GM19468 (cell line): ENCODE results near the gene KIN.
"Not testable (repeated sequence)": the region's sequence is repeated elsewhere in the genome, so short reads cannot be mapped to it uniquely, and the experiment has no call there.

Source experiments
- ATAC-seq: cut with Tn5 transposase; IDR thresholded peaks from one replicate; pipeline ENCODE4 v1.9.1; 2021; ENCODE audit warnings: mild to moderate bottlenecking, moderate library complexity, moderate number of reproducible peaks; ENCODE audit not compliant: unreplicated experiment; ENCODE audit errors: extremely low read depth

The KIN gene

DNA sequence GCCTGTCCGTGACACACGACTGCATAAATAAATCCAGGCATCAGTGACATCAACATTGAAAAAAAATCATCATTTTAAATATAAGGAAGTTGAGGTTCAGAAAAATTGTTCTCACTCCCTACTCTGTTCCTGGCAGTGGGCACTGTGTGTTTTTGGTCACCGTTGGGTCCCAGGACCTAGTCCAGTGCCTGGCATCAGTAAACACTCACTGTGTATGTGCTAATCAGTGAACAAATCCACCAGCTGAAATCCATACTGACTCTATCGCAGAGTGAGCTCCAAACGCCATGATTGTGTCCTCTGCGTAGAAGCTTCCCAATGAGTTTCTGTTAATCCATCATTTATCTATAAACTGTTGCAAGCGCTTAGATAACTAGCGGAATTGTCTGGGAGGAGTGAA lies 43.5 kb downstream of the KIN start:
- no peak for ATAC-seq

DNA sequence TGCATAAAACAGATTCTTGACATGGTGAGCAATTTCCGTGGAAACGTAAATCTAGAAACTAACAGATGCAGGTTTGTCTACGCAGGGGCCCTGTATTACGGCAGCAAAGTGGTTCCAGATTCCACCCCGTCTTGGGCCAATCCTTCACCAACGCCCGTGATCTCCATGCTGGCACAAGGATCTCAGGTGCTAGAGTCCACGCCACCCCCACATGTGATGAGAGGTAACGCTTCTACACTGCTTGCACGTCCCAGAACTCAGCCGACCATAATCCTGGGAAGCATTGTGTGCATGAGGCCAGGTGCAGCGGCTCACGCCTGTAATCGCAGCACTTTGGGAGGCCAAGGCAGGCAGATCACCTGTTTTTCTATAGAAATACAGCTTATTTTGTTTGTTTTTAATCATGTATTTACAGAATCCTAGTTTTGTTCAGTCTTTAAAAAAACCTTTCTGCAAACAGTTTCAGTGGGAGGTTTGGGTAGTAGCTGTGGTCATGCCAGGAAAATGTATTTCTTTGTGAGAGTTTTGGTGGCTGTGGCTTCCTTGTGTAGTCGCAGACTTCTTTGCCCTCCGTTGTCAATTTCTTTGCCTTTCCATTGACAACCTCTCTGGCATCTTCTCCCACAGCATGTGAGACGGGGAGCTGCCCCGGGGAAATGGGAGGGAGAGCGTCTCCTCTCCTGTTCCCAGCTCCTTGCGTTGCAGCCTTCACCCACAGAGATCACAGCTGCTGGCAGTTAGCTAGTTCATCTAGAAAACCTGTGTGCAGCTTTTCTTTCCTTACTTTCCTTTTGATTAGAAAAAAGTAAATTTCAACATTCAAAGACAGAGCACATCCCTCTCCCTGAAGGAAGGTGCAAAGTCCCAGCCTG lies 49.0 kb downstream of the KIN start:
- ATAC-seq = no peak

GRCh38 chr10:7734821-7735220 lies 53.0 kb downstream of the KIN start:
- ATAC-seq = no peak

GRCh38 chr10:7722927-7723529 lies 64.8 kb downstream of the KIN start:
- no peak for ATAC-seq

DNA sequence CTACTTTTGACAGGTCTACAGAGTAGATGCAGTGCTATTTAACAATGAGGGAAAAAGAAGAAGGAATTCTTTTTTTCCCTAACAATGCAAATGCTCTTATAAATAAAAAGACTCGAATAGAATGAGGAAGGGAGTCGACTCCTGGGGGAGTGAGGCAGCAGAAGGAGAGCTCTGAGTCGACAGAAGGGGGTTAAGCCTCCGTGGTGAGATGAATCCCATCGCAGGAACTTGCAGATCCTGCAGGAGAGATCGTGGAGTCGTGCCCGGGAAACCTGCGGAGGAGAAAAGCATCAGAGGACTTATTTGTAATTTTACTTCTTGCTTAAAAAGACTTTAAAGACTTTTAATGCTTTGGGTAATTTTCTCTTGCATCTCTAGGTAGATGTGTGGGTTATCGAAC lies 67.3 kb downstream of the KIN start:
- ATAC-seq = no peak

DNA sequence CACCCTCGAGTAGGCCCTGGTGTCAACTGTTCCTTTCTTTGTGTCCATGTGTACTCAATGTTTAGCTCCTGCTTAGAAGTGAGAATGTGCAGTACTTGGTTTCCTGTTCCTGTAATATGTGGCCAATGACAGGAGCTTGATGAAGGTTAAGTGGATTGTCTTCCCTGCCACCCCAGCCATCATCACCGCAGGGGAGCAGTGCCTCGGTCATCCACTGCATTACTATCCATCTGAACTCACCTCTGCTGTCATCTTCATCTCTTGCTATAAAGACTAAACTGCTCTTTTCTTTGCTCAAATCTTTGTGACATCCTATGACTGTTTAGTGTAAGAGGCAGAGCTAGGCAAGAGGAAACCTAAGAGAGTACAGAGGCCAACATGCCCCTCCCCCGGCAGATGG lies 69.1 kb downstream of the KIN start:
- no peak for ATAC-seq

- no peak for ATAC-seq
Measured at GRCh38 chr10:7717767-7718166, 70.0 kb downstream of the KIN start.

- no peak for ATAC-seq
Measured at GRCh38 chr10:7715515-7715914, 72.3 kb downstream of the KIN start.

DNA sequence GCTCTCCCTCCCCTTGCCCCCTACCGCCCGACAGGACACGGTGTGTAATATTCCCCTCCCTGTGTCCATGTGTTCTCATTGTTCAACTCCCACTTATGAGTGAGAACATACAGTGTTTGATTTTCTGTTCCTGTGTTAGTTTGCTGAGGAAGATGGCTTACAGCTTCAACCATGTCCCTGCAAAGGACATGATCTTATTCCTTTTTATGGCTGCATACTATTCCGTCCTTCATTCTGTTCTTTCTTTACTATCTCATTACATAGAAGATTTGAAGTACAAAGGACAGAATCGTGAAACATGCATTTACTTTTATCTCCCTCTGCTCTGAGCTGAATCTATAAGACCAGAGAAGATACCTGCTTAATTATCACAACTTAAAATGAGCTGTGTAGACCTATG lies 76.7 kb downstream of the KIN start:
- ATAC-seq = not testable (repeated sequence)

DNA sequence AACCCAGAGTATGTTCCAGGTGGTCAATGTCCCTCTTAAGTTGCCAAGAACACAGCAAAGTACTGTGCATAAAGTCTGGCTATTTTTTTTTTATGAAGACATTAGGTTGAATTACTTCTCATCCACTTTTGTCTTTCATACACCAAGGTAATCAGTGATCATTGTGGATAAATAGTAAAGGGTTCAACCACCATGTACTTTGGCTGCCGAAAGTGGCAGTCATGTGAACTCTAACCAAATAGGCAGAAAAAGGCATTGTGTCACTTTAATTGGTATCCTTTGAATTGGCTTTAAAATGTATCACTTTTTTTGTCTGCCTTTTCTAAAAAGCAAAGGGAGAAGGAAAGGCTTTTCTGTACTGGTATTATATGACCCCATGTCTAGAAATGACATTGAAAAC lies 77.3 kb downstream of the KIN start:
- ATAC-seq = no peak

- ATAC-seq = no peak
Measured at GRCh38 chr10:7708832-7709231, 79.0 kb downstream of the KIN start.

DNA sequence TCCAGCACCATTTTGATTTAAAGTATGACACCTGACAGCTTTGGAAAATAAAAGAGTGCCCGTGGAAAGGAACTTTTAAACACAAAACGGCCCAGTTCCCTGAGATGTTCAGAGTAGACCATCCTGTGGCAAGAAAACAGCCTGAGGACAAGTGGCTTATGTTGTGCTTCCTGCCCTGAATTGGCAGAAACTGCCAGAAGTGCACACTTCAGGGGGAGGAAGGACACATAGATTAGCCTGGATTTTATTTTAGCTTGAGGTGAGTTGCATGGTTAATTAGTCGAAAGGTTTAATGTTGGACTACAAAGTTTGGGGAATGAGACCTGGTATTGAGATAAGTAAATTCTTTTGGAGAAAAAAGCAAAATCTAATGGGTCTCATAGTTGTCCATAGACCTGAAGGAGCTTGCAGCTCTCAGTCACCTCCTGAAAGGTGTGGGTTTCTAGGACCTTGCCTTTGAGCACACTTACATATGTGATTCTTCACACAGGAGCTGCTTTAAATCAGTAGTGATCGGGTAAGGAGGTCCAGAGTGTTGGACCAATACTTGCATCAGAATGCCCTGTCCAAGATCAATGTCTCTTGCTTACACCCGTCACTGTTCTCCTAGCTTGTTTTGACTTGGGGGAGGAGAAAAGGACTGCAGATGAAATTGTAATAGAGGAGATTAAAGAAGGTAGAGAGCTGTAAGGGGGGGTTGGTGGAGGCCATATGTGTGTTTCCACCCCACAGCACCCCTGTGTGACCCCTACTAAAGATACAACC lies 79.8 kb downstream of the KIN start:
- ATAC-seq = no peak

- ATAC-seq = no peak
Measured at GRCh38 chr10:7707102-7707501, 80.7 kb downstream of the KIN start.

GRCh38 chr10:7706534-7707073 lies 81.2 kb downstream of the KIN start:
- no peak for ATAC-seq

- no peak for ATAC-seq
Measured at GRCh38 chr10:7705341-7705740, 82.5 kb downstream of the KIN start.

- no peak for ATAC-seq
Measured at GRCh38 chr10:7704071-7705016, 83.4 kb downstream of the KIN start.

DNA sequence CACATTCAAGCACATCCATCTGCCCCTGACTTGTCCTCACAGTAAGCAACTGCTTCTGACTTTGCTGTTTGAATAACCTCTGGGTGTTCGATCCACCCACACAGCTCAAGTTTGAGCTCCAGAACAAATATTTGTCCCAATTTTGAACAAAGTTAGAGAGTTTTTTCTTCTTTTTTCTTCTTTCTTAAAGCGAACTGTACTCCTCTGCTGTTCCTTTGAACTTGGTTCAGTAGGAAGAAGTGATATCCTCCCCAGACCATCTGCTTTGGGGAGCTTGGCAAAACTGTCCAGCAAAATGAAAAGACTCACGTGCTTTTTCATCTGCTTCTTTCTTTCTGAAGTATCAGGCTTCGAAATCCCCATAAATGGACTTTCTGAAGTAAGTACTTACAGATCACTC lies 84.7 kb downstream of the KIN start, which contains the start of gene ITIH2:
Gene ITIH2 (plus strand): TSS at position 177 of the 400 bp plus-strand sequence. CDS start 119 bp downstream, at position 296.
- ATAC-seq = no peak

- ATAC-seq = no peak
Measured at GRCh38 chr10:7702288-7702812, 85.4 kb downstream of the KIN start.

DNA sequence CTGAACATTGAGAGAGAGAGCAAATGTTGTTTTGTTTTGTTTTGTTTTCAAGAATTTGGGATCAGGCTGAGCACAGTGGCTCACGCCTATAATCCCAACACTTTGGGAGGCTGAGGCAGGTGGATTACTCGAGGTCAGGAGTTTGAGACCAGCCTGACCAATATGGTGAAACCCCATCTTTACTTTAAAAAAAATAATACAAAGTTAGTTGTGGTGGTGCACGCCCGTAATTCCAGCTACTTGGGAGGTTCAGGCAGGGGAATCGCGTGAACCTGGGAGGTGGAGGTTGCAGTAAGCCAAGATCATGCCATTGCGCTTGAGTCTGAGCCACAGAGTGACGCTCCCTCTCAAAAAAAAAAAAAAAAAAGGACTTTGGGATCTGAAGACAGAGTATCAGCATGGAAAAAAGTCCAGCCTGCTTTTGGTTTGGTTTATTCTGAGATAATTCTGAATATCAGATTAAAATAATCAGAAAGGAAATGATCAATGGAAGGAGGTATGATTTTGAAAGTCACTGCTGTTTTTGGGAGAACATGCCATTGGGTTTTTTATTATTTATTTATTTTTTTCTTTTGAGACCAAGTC lies 86.5 kb downstream of the KIN start:
- no peak for ATAC-seq
